Pancreas (tissue), 10 donors: ENCODE results near the gene PRKCH. TPM values are rescaled to one million over a fixed set of nuclear protein-coding genes. Genes with fewer than 3 reads are reported as not detected.
"Not testable (repeated sequence)": the region's sequence is repeated elsewhere in the genome, so short reads cannot be mapped to it uniquely, and the experiment has no call there.

ENCODE experiments used
- ATAC-seq, 4 donors: fragments of 200-7000 bp; cut with Tn5 transposase; one replicate each; pipeline versions ENCODE4 v1.8.0 to v1.9.1; 2020; ENCODE audit warnings: mild to moderate bottlenecking in 4 of 4, moderate library complexity in 4 of 4
- DNase-seq, 6 donors: peaks; one replicate each; pipeline ENCODE4 v3.0.0-alpha.2; 2020
- FAIRE-seq: peaks from 2 replicates; lab custom pipeline; 2012; peaks lifted over from hg19 to GRCh38; lab: Jason Lieb, UNC
- H3K27ac ChIP-seq, 4 donors: fragments of 200-600 bp; sonication (generic); 1 replicate in 3 of 4; 2 replicates in 1 of 4; pipeline versions ENCODE4 v1.5.0 to v1.8.0; 2020
- H3K27me3 ChIP-seq, 4 donors: fragments of 200-600 bp; one replicate each; pipeline ENCODE4 v1.8.0; 2021
- H3K36me3 ChIP-seq, 3 donors: fragments of 200-600 bp; sonication (generic) in 1 of 3; one replicate each; pipeline versions ENCODE4 v1.5.0 to v1.8.0; 2020 to 2021
- H3K4me1 ChIP-seq, 3 donors: fragments of 200-600 bp; one replicate each; pipeline ENCODE4 v1.8.0; 2021
- H3K4me3 ChIP-seq, 4 donors: fragments of 200-600 bp; sonication (generic) in 2 of 4; one replicate each; pipeline versions ENCODE4 v1.5.0 to v1.8.0; 2020 to 2021
- H3K9me3 ChIP-seq, 4 donors: fragments of 200-600 bp; one replicate each; pipeline ENCODE4 v1.8.0; 2021
- WGBS, 2 donors: extraction: QIAGEN DNeasy Blood & Tissue Kit; methylation state at CpG; one replicate each; pipeline ENCODE4 v1.1.7; 2013; 5-methylcytosine and 5-hydroxymethylcytosine counted together
- intact Hi-C, 3 donors: fragments of 100-400 bp; cut with DNase I; formaldehyde crosslinking; loops; one replicate each; pipeline versions ENCODE4 v1.11.1 to v1.14.2; 2022
- polyA plus RNA-seq, 2 donors: library from polyadenylated mRNA; stranded (reverse); fragments of 200-250 nt; gene quantifications; one replicate each; pipeline ENCODE4 v1.2.3, GENCODE V29; 2013
- total RNA-seq, 6 donors: library from RNA; stranded (reverse); fragmentation: NEBNext Ultra II Directional in 4 of 6; extraction: Animal tissue kit (Norgen Biotek cat#: 25700) in 4 of 6; gene quantifications; one replicate each; pipeline versions ENCODE4 v1.2.1 to v1.2.4, GENCODE V29; 2021 to 2023
- TF ChIP-seq, protein P1 (sequence below), 4 donors: fragments of 200-600 bp; sonication (generic) in 3 of 4; IDR thresholded peaks; one replicate each; pipeline versions ENCODE4 v1.5.0 to v1.8.0; 2021; ENCODE audit warnings: antibody characterized with exemption in 4 of 4
- donor health status: healthy with polysubstance abuse.
- donor health status: DM: no; HTN: no; CAD: no; lungs with moderate emphysema.
- donor health status: DM: no; HTN: no; CAD: no.
- donor health status: control.
- donor health status: control.
- donor health status: Bipolar disorder and iron deficiency.
- donor health status: DM: yes; HTN: yes; CAD: no.
- donor health status: DM: no; HTN: no; CAD: no.
- donor health status: DM: no; HTN: no; CAD: no.
- donor health status: DM: yes; HTN: yes; CAD: no.

The PRKCH gene
- total and polyA plus RNA-seq, 8 donors = 3.6 to 16.9 (median 8.9) TPM

- no peak for DNase-seq
- intact Hi-C loops = no loop called here
- TF ChIP-seq, protein P1, sequence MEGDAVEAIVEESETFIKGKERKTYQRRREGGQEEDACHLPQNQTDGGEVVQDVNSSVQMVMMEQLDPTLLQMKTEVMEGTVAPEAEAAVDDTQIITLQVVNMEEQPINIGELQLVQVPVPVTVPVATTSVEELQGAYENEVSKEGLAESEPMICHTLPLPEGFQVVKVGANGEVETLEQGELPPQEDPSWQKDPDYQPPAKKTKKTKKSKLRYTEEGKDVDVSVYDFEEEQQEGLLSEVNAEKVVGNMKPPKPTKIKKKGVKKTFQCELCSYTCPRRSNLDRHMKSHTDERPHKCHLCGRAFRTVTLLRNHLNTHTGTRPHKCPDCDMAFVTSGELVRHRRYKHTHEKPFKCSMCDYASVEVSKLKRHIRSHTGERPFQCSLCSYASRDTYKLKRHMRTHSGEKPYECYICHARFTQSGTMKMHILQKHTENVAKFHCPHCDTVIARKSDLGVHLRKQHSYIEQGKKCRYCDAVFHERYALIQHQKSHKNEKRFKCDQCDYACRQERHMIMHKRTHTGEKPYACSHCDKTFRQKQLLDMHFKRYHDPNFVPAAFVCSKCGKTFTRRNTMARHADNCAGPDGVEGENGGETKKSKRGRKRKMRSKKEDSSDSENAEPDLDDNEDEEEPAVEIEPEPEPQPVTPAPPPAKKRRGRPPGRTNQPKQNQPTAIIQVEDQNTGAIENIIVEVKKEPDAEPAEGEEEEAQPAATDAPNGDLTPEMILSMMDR (IDR thresholded peaks at IDR 0.05) = no peak
- Histone ChIP-seq H3K27me3 (no peaks in the 10 kb centered on the region), H3K27ac (no peak overlapping the region), H3K36me3 (no peaks in the 10 kb centered on the region), H3K4me1 (peaks cover 0 to 3% (median 0%) of the 10 kb centered on the region in 3 donors), H3K4me3 (no peak overlapping the region), H3K9me3 (no peaks in the 10 kb centered on the region)
- no peak for ATAC-seq
- WGBS, 2 donors = 94 to 96% methylated on average over 6 of the region's 6 CpGs
- no peak for FAIRE-seq
Observed at GRCh38 chr14:61408498-61408897, 87.1 kb downstream of the PRKCH start.

GRCh38 chr14:61409782-61410181 is 88.4 kb downstream of the PRKCH start:
- H3K4me1 ChIP-seq = peaks cover 0 to 3% (median 0%) of the 10 kb centered on the region in 3 donors
- ATAC-seq = peak in 1 of 4 donors; percentile 48

DNA sequence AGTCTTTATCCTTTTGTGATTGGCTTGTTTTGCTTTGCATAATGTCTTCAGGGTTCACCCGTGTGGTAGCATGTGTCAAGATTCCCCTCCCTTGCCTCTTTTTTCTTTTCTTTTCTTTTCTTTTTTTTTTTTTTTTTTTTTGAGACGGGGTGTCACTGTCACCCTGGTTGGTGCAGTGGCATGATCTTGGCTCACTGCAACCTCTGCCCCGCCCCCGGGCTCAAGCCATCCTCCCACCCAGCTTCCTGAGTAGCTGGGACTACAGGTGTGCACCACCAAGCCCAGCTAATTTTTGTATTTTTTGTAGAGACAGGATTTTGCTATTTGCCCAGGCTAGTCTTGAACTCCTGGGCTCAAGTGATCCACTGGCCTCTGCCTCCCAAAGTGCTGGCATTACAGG is 94.6 kb downstream of the PRKCH start:
- intact Hi-C loops, H3K36me3 ChIP-seq, H3K9me3 ChIP-seq, H3K27me3 ChIP-seq, ATAC-seq, DNase-seq, H3K27ac ChIP-seq, FAIRE-seq, H3K4me3 ChIP-seq, H3K4me1 ChIP-seq: not testable (repeated sequence)
- 95 to 100% methylated on average over 4 of the region's 4 CpGs for WGBS, 2 donors

More at GRCh38 chr14:61409782-61410181, 88.4 kb downstream of the PRKCH start:
- Histone ChIP-seq H3K36me3 (no peaks in the 10 kb centered on the region), H3K27me3 (no peaks in the 10 kb centered on the region), H3K4me3 (no peak overlapping the region), H3K27ac (no peak overlapping the region), H3K9me3 (no peaks in the 10 kb centered on the region)
- TF ChIP-seq, protein P1 (IDR thresholded peaks at IDR 0.05) = no peak
- no peak for DNase-seq
- intact Hi-C loops = no loop called here
- 29 to 44% methylated on average over 1 of the region's 1 CpG for WGBS, 2 donors
- no peak for FAIRE-seq

DNA sequence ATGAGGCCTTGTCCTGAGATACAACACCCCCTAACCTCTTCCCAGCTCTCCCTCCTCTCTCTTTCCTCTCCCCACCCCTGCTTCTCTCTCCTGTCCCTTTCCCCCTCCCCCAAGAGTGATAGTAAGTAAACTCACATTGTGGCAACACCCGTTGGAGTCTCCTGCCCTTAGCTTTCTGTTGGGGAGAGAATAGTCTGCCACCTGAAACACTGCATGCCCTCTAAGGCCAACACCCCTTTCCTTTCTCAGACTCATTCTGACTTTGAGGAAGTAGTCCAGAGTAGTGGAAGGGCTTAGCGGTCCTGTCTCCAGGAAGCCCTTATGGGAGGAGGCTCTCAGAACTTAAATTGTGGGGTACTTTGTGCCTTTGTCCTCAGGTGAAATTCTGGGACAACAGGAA is 95.2 kb downstream of the PRKCH start:
- no peak overlapping the region for H3K27ac ChIP-seq
- no peaks in the 10 kb centered on the region for H3K27me3 ChIP-seq
- WGBS, 2 donors = 79 to 95% methylated on average over 2 of the region's 2 CpGs
- no peak for DNase-seq
- H3K4me3 ChIP-seq = no peak overlapping the region
- H3K36me3 ChIP-seq = no peaks in the 10 kb centered on the region
- no peak for ATAC-seq
- intact Hi-C loops = no loop called here
- no peaks in the 10 kb centered on the region for H3K9me3 ChIP-seq
- FAIRE-seq = no peak
- H3K4me1 ChIP-seq = no peaks in the 10 kb centered on the region
- TF ChIP-seq, protein P1 (IDR thresholded peaks at IDR 0.05) = no peak

DNA sequence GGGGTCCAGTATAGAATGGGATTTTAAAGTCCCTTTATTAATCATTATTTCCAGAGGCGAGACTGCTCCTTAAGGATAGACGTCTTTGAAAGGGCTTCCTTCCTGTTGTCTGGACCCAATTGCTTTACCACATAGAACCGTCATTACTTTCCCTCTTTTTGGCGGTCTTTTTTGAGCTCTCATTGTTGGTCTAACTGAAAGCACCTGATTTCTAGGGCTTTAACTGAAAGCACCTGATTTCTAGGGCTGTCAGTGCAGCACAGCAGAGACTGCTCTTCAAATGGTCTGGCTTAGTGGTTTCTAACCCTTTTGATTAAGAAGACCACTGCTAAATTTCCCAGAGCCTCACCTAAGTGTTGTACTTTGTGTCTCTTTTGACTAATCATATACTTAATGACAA is 95.8 kb downstream of the PRKCH start:
- no peak overlapping the region for H3K27ac ChIP-seq
- FAIRE-seq (no peak), ATAC-seq (no peak), DNase-seq (no peak)
- H3K36me3 ChIP-seq = no peaks in the 10 kb centered on the region
- no peak overlapping the region for H3K4me3 ChIP-seq
- H3K9me3 ChIP-seq = no peaks in the 10 kb centered on the region
- no peaks in the 10 kb centered on the region for H3K27me3 ChIP-seq
- H3K4me1 ChIP-seq = no peaks in the 10 kb centered on the region
- TF ChIP-seq, protein P1 (IDR thresholded peaks at IDR 0.05) = no peak
- 78 to 92% methylated on average over 4 of the region's 4 CpGs for WGBS, 2 donors
- intact Hi-C loops = no loop called here
